ENCODE results near the gene TMEM184C. TPM values are rescaled to one million over a fixed set of nuclear protein-coding genes. Genes with fewer than 3 reads are reported as not detected.

TMEM184C gene
- total RNA-seq, 4 donors from 2014 or later, result 14.7 to 73.3 (median 51.3) TPM

- no peak for TF ChIP-seq CTCF (IDR thresholded peaks at IDR 0.05)
- TF ChIP-seq POLR2A (IDR thresholded peaks at IDR 0.05), result no peak
- DNase-seq, result no peak
- Histone ChIP-seq H3K9me3 (no peaks in the 10 kb centered on the region), H3K27me3 (no peaks in the 10 kb centered on the region), H3K4me1 (no peaks in the 10 kb centered on the region), H3K4me3 (no peak overlapping the region), H3K27ac (no peak overlapping the region), H3K36me3 (no peaks in the 10 kb centered on the region)
- intact Hi-C loops (cut with DNase I; ENCODE audit: low total_unique reads), result no loop called here
These were observed 20.2 kb upstream of the TMEM184C start for GRCh38 chr4:147596981-147597380.

DNA sequence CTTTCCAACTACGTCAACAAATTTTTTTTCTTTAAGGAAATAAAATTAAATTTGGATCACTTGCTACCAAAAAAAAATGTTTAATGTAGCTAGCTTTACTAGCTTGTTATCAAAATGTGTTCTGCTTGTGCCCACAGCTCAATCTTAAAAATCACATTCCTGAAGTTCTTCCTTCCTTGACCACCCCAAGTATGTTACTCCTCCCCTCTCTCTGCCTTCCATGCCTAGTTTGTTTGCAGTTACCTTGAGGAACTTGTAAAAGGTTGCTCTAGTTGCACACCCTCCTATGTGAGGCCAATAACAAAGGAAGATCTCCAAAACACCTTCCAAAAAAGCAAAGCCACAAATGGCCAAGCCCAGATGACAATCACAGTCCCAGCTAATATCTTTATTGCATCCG lies 19.6 kb upstream of the TMEM184C start:
- Histone ChIP-seq H3K4me3 (no peak overlapping the region), H3K36me3 (no peaks in the 10 kb centered on the region), H3K27me3 (no peaks in the 10 kb centered on the region), H3K27ac (no peak overlapping the region), H3K4me1 (no peaks in the 10 kb centered on the region), H3K9me3 (no peaks in the 10 kb centered on the region)
- TF ChIP-seq CTCF (IDR thresholded peaks at IDR 0.05), result no peak
- TF ChIP-seq POLR2A (IDR thresholded peaks at IDR 0.05), result no peak
- no peak for DNase-seq
- intact Hi-C loops (cut with DNase I; ENCODE audit: low total_unique reads), result no loop called here

GRCh38 chr4:147599206-147599605 lies 18.0 kb upstream of the TMEM184C start:
- no peak for DNase-seq
- intact Hi-C loops (cut with DNase I; ENCODE audit: low total_unique reads), result no loop called here
- H3K4me3 ChIP-seq, result no peak overlapping the region
- no peaks in the 10 kb centered on the region for H3K27me3 ChIP-seq
- no peaks in the 10 kb centered on the region for H3K36me3 ChIP-seq
- no peaks in the 10 kb centered on the region for H3K9me3 ChIP-seq
- H3K27ac ChIP-seq, result no peak overlapping the region
- H3K4me1 ChIP-seq, result no peaks in the 10 kb centered on the region
- TF ChIP-seq CTCF (IDR thresholded peaks at IDR 0.05), result no peak

DNA sequence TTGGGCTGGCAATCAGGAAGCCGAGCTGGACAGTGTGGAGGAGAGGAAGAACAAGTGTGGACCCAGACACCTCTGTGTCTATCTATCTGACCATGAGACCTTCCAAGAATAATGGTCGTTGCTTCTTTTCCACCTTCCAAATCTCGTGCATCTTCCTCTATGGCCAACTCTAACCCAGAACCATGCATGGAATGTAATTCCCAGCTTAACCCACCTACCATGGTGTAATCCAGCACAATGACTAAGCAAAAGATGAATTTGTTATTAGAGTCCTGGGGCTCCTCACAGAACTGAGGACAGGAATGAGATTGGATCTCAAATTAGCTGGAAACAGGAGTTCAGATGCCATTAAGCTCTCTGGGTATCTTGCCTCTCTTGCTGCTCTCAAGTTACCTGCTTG lies 17.4 kb upstream of the TMEM184C start:
- TF ChIP-seq CTCF (IDR thresholded peaks at IDR 0.05) (no peak), POLR2A (IDR thresholded peaks at IDR 0.05) (no peak)
- intact Hi-C loops (cut with DNase I; ENCODE audit: low total_unique reads), result no loop called here

GRCh38 chr4:147605499-147605898 lies 11.7 kb upstream of the TMEM184C start:
- DNase-seq, result no peak
- no peaks in the 10 kb centered on the region for H3K9me3 ChIP-seq
- no peak for TF ChIP-seq POLR2A (IDR thresholded peaks at IDR 0.05)
- no peak for TF ChIP-seq CTCF (IDR thresholded peaks at IDR 0.05)
- no peaks in the 10 kb centered on the region for H3K27me3 ChIP-seq
- H3K4me3 ChIP-seq, result no peak overlapping the region
- H3K27ac ChIP-seq, result no peak overlapping the region
- intact Hi-C loops (cut with DNase I; ENCODE audit: low total_unique reads), result no loop called here
- no peaks in the 10 kb centered on the region for H3K4me1 ChIP-seq
- H3K36me3 ChIP-seq, result no peaks in the 10 kb centered on the region

More for the DNA sequence above, 17.4 kb upstream of the TMEM184C start:
- Histone ChIP-seq H3K4me3 (no peak overlapping the region), H3K27me3 (no peaks in the 10 kb centered on the region), H3K36me3 (no peaks in the 10 kb centered on the region), H3K9me3 (no peaks in the 10 kb centered on the region), H3K27ac (no peak overlapping the region), H3K4me1 (no peaks in the 10 kb centered on the region)
- DNase-seq, result no peak
